ENCODE data around the gene C10orf88. TPM values are rescaled to one million over a fixed set of nuclear protein-coding genes. Genes with fewer than 3 reads are reported as not detected.

C10orf88 gene
- total and polyA plus RNA-seq, 2 of the 13 experiments (the other 11 are each of a cell fraction or from before 2014, with no cell fraction given), result 4.6 to 11.8 TPM

- TF ChIP-seq ZNF143 (CRISPR knock-in tag; IDR thresholded peaks at IDR 0.05) (peak; percentile 52; the same call in 1 of the 2 replicates), ONECUT2 (CRISPR knock-in tag; IDR thresholded peaks at IDR 0.05) (no peak), ZNF350 (CRISPR knock-in tag; IDR thresholded peaks at IDR 0.05; ENCODE audit: borderline replicate concordance, low read depth) (peak; percentile 91), CEBPB (IDR thresholded peaks at IDR 0.05; ENCODE audit: borderline replicate concordance, low read depth, low read length) (no peak), CEBPG (CRISPR knock-in tag; IDR thresholded peaks at IDR 0.05) (peak; percentile 40), CHCHD3 (CRISPR knock-in tag; IDR thresholded peaks at IDR 0.05) (peak; percentile 91), MAFG (CRISPR knock-in tag; IDR thresholded peaks at IDR 0.05) (no peak), ZBTB20 (CRISPR knock-in tag; IDR thresholded peaks at IDR 0.05; ENCODE audit: borderline replicate concordance, low read depth) (peak; percentile 93; the same call in 1 of the 2 replicates), NONO (IDR thresholded peaks at IDR 0.05) (no peak), NONO (CRISPR knock-in tag; conservative IDR thresholded peaks at IDR 0.05) (peak; percentile 92), RFXANK (CRISPR knock-in tag; IDR thresholded peaks at IDR 0.05) (0 out of 2 replicates have a peak, but pooled peaks have one; percentile 38), IRF9 (CRISPR knock-in tag; IDR thresholded peaks at IDR 0.05; ENCODE audit: borderline replicate concordance) (peak; percentile 77), ZNF839 (CRISPR knock-in tag; IDR thresholded peaks at IDR 0.05; ENCODE audit: borderline replicate concordance) (peak; percentile 92; the same call in 1 of the 2 replicates), FIP1L1 (IDR thresholded peaks at IDR 0.05; ENCODE audit: borderline replicate concordance, insufficient read depth, low read depth, low read length) (peak; percentile 72; the same call in 1 of the 2 replicates), TBX2 (CRISPR knock-in tag; IDR thresholded peaks at IDR 0.05; ENCODE audit: borderline replicate concordance) (peak; percentile 94), MXD4 (CRISPR knock-in tag; IDR thresholded peaks at IDR 0.05) (peak; percentile 82), ZNF264 (CRISPR knock-in tag; IDR thresholded peaks at IDR 0.05) (peak; percentile 82; the same call in 1 of the 2 replicates), KLF6 (CRISPR knock-in tag; IDR thresholded peaks at IDR 0.05) (peak; percentile 87; the same call in 1 of the 2 replicates), MZF1 (CRISPR knock-in tag; IDR thresholded peaks at IDR 0.05; ENCODE audit: borderline replicate concordance) (0 out of 2 replicates have a peak, but pooled peaks have one; percentile 95), YY1 (IDR thresholded peaks at IDR 0.05; ENCODE audit: insufficient read depth, insufficient replicate concordance, low read depth, low read length) (peak; percentile 77), SMAD1 (CRISPR knock-in tag; IDR thresholded peaks at IDR 0.05; ENCODE audit: borderline replicate concordance, low read depth) (peak; percentile 76; the same call in 1 of the 2 replicates)
- TF ChIP-seq, protein P1, sequence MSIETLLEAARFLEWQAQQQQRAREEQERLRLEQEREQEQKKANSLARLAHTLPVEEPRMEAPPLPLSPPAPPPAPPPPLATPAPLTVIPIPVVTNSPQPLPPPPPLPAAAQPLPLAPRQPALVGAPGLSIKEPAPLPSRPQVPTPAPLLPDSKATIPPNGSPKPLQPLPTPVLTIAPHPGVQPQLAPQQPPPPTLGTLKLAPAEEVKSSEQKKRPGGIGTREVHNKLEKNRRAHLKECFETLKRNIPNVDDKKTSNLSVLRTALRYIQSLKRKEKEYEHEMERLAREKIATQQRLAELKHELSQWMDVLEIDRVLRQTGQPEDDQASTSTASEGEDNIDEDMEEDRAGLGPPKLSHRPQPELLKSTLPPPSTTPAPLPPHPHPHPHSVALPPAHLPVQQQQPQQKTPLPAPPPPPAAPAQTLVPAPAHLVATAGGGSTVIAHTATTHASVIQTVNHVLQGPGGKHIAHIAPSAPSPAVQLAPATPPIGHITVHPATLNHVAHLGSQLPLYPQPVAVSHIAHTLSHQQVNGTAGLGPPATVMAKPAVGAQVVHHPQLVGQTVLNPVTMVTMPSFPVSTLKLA (IDR thresholded peaks at IDR 0.05), result peak; percentile 60
- TF ChIP-seq, protein P2, sequence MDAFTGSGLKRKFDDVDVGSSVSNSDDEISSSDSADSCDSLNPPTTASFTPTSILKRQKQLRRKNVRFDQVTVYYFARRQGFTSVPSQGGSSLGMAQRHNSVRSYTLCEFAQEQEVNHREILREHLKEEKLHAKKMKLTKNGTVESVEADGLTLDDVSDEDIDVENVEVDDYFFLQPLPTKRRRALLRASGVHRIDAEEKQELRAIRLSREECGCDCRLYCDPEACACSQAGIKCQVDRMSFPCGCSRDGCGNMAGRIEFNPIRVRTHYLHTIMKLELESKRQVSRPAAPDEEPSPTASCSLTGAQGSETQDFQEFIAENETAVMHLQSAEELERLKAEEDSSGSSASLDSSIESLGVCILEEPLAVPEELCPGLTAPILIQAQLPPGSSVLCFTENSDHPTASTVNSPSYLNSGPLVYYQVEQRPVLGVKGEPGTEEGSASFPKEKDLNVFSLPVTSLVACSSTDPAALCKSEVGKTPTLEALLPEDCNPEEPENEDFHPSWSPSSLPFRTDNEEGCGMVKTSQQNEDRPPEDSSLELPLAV (CRISPR knock-in tag; conservative IDR thresholded peaks at IDR 0.05; ENCODE audit: low read depth), result no peak
- TF ChIP-seq, protein P3, sequence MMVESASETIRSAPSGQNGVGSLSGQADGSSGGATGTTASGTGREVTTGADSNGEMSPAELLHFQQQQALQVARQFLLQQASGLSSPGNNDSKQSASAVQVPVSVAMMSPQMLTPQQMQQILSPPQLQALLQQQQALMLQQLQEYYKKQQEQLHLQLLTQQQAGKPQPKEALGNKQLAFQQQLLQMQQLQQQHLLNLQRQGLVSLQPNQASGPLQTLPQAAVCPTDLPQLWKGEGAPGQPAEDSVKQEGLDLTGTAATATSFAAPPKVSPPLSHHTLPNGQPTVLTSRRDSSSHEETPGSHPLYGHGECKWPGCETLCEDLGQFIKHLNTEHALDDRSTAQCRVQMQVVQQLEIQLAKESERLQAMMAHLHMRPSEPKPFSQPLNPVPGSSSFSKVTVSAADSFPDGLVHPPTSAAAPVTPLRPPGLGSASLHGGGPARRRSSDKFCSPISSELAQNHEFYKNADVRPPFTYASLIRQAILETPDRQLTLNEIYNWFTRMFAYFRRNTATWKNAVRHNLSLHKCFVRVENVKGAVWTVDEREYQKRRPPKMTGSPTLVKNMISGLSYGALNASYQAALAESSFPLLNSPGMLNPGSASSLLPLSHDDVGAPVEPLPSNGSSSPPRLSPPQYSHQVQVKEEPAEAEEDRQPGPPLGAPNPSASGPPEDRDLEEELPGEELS (CRISPR knock-in tag; IDR thresholded peaks at IDR 0.05), result peak; percentile 65
Observed at GRCh38 chr10:122953902-122954730, at the start of gene C10orf88 (continued).

All from HepG2 (cell line).